NCI-H1105 (cell line): ENCODE measurements around the gene RNF168.
"Not testable (repeated sequence)": the region's sequence is repeated elsewhere in the genome, so short reads cannot be mapped to it uniquely, and the experiment has no call there.

Experiments used
- DNase-seq: peaks from one replicate; lab custom pipeline; 2025; lab: John Stamatoyannopoulos, UW

RNF168 gene

GRCh38 chr3:196503196-196504076 is at the start of gene RNF168:
Gene RNF168, minus strand, starts transcription at chr3:196503768. Its CDS starts 595 bp downstream, at chr3:196503173.
- peak; percentile 99 for DNase-seq

GRCh38 chr3:196552253-196552652 is 48.7 kb upstream of the RNF168 start:
- DNase-seq, result no peak

GRCh38 chr3:196550172-196550571 is 46.6 kb upstream of the RNF168 start:
- not testable (repeated sequence) for DNase-seq

GRCh38 chr3:196549312-196549711 is 45.7 kb upstream of the RNF168 start:
- DNase-seq, result not testable (repeated sequence)

GRCh38 chr3:196547067-196547466 is 43.5 kb upstream of the RNF168 start:
- no peak for DNase-seq

GRCh38 chr3:196546537-196546936 is 43.0 kb upstream of the RNF168 start:
- DNase-seq, result no peak

- no peak for DNase-seq
Observed at GRCh38 chr3:196544491-196544992, 41.0 kb upstream of the RNF168 start.

- no peak for DNase-seq
Observed at GRCh38 chr3:196541684-196542445, 38.3 kb upstream of the RNF168 start.

GRCh38 chr3:196537319-196537984 is 33.9 kb upstream of the RNF168 start:
- no peak for DNase-seq

- no peak for DNase-seq
Observed at GRCh38 chr3:196533260-196533681, 29.7 kb upstream of the RNF168 start.

GRCh38 chr3:196531418-196531817 is 27.9 kb upstream of the RNF168 start:
- DNase-seq, result no peak

GRCh38 chr3:196528639-196529233 is 25.2 kb upstream of the RNF168 start:
- peak; percentile 53 for DNase-seq

- DNase-seq, result no peak
Observed at GRCh38 chr3:196525141-196525540, 21.6 kb upstream of the RNF168 start.

- DNase-seq, result no peak
Observed at GRCh38 chr3:196524527-196524926, 21.0 kb upstream of the RNF168 start.

- DNase-seq, result no peak
Observed at GRCh38 chr3:196523841-196524240, 20.3 kb upstream of the RNF168 start.

- not testable (repeated sequence) for DNase-seq
Observed at GRCh38 chr3:196521291-196521690, 17.7 kb upstream of the RNF168 start.

GRCh38 chr3:196519718-196520082 is 16.1 kb upstream of the RNF168 start:
- no peak for DNase-seq

GRCh38 chr3:196518966-196519717 is 15.6 kb upstream of the RNF168 start:
- DNase-seq, result peak; percentile 72

GRCh38 chr3:196517919-196518318 is 14.4 kb upstream of the RNF168 start:
- DNase-seq, result peak; percentile 99

GRCh38 chr3:196517162-196517800 is 13.7 kb upstream of the RNF168 start:
- no peak for DNase-seq
